Fibroblast of lung (primary cell): ENCODE measurements around the gene CLEC2A. TPM values are rescaled to one million over a fixed set of nuclear protein-coding genes. Genes with fewer than 3 reads are reported as not detected.

ENCODE experiments used
- DNase-seq, 2 donors: peaks; one replicate each; pipeline versions ENCODE4 v3.0.0 to v3.0.0-alpha.2; 2010; ENCODE audit warnings: low read depth in 2 of 2
- H2AFZ ChIP-seq: 2 replicates; pipeline ENCODE4 v1.5.1; 2012; ENCODE audit warnings: low read length, control low read depth, inconsistent platforms
- H3K27ac ChIP-seq: 2 replicates; pipeline ENCODE4 v1.5.1; 2011; ENCODE audit warnings: low read length, control low read depth; ENCODE audit not compliant: insufficient read depth
- H3K27me3 ChIP-seq: 2 replicates; pipeline ENCODE4 v1.5.1; 2011; ENCODE audit warnings: mild to moderate bottlenecking, low read length; ENCODE audit not compliant: control insufficient read depth, insufficient read depth
- H3K36me3 ChIP-seq: 2 replicates; pipeline ENCODE4 v1.5.1; 2011; ENCODE audit warnings: low read length; ENCODE audit not compliant: control insufficient read depth, insufficient read depth
- H3K4me1 ChIP-seq: 2 replicates; pipeline ENCODE4 v1.5.1; 2011; ENCODE audit warnings: low read length; ENCODE audit not compliant: control insufficient read depth, insufficient read depth; ENCODE audit errors: extremely low read depth
- H3K4me2 ChIP-seq: 2 replicates; pipeline ENCODE4 v1.5.1; 2011; ENCODE audit warnings: low read length, control low read depth; ENCODE audit not compliant: insufficient read depth; ENCODE audit errors: extremely low read depth
- H3K4me3 ChIP-seq, 4 experiments: fragments of 200-600 bp in 1 of 4; sonication (generic) in 1 of 4; replicated peaks in 1 of 4; 2 replicates each; pipeline ENCODE4 v1.5.1; 2011 to 2016; ENCODE audit warnings: low read length in 4 of 4, low read depth in 3 of 4, mild to moderate bottlenecking in 3 of 4, control low read depth in 2 of 4, inconsistent platforms in 1 of 4, mixed read lengths in 1 of 4; ENCODE audit not compliant: insufficient read depth in 1 of 4; ENCODE audit errors: control extremely low read depth in 1 of 4
- H3K79me2 ChIP-seq: 2 replicates; pipeline ENCODE4 v1.5.1; 2012; ENCODE audit warnings: mild to moderate bottlenecking, low read length, inconsistent platforms; ENCODE audit not compliant: control insufficient read depth, insufficient read depth
- H3K9ac ChIP-seq: 2 replicates; pipeline ENCODE4 v1.5.1; 2011; ENCODE audit warnings: mild to moderate bottlenecking, low read length, control low read depth; ENCODE audit not compliant: insufficient read depth
- H3K9me3 ChIP-seq: 2 replicates; pipeline ENCODE4 v1.5.1; 2012; ENCODE audit warnings: low read depth, low read length; ENCODE audit not compliant: control insufficient read depth, insufficient read depth
- H4K20me1 ChIP-seq: 2 replicates; pipeline ENCODE4 v1.5.1; 2011; ENCODE audit warnings: low read length; ENCODE audit not compliant: control insufficient read depth, insufficient read depth; ENCODE audit errors: extremely low read depth
- CTCF ChIP-seq, 2 donors: IDR thresholded peaks in 1 of 2; conservative IDR thresholded peaks in 1 of 2; 1 replicate in 1 of 2; 2 replicates in 1 of 2; pipeline ENCODE4 v1.5.1; 2011 to 2012; ENCODE audit warnings: low read length in 2 of 2, control low read depth in 1 of 2, inconsistent platforms in 1 of 2, low read depth in 1 of 2, mild to moderate bottlenecking in 1 of 2
- EZH2 ChIP-seq: IDR thresholded peaks from 2 replicates; pipeline ENCODE4 v1.5.1; 2012; ENCODE audit warnings: low read length, control low read depth, mild to moderate bottlenecking; ENCODE audit errors: missing control alignments
- polyA plus RNA-seq, 2 donors: library from polyadenylated mRNA; depleted of rRNA in 1 of 2; stranded (reverse) in 1 of 2; unstranded in 1 of 2; fragments of >200 nt; gene quantifications; 2 replicates each; pipeline ENCODE4 v1.2.1, GENCODE V29; 2011 to 2012; ENCODE audit warnings: missing spikeins in 1 of 2
- total RNA-seq: library from RNA; depleted of rRNA; stranded (reverse); fragments of >200 nt; gene quantifications from 2 replicates; pipeline ENCODE4 v1.2.1, GENCODE V29; 2014

Gene CLEC2A
- total and polyA plus RNA-seq, 2 donors (not counting 1 experiment from before 2014, with no cell fraction given) = not detected

GRCh38 chr12:9895215-9895971, 36.8 kb downstream of the CLEC2A start:
- Histone ChIP-seq H4K20me1 (no peaks in the 10 kb centered on the region), H3K4me2 (no peak overlapping the region), H3K79me2 (no peaks in the 10 kb centered on the region), H3K36me3 (no peaks in the 10 kb centered on the region), H3K27ac (no peak overlapping the region), H3K27me3 (no peaks in the 10 kb centered on the region), H3K9me3 (no peaks in the 10 kb centered on the region), H3K9ac (no peak overlapping the region), H2AFZ (no peak overlapping the region), H3K4me1 (no peaks in the 10 kb centered on the region), H3K4me3 (no peak overlapping the region)
- TF ChIP-seq CTCF (conservative IDR thresholded peaks at IDR 0.05 in 1 of 2, IDR thresholded peaks at IDR 0.05 in 1 of 2; ENCODE audit: low read depth in 1 of 2, low read length in 2 of 2) (no peak), EZH2 (no peak)
- no peak for DNase-seq

- TF ChIP-seq EZH2 (no peak), CTCF (conservative IDR thresholded peaks at IDR 0.05 in 1 of 2, IDR thresholded peaks at IDR 0.05 in 1 of 2; ENCODE audit: low read depth in 1 of 2, low read length in 2 of 2) (no peak)
- no peak overlapping the region for H2AFZ ChIP-seq
- no peak overlapping the region for H3K27ac ChIP-seq
- H3K79me2 ChIP-seq = no peaks in the 10 kb centered on the region
- no peaks in the 10 kb centered on the region for H3K27me3 ChIP-seq
- no peak overlapping the region for H3K9ac ChIP-seq
- H3K4me3 ChIP-seq = no peak overlapping the region
- no peaks in the 10 kb centered on the region for H3K4me1 ChIP-seq
- no peak for DNase-seq
- H3K9me3 ChIP-seq = no peaks in the 10 kb centered on the region
- H3K36me3 ChIP-seq = no peaks in the 10 kb centered on the region
- H4K20me1 ChIP-seq = no peaks in the 10 kb centered on the region
- no peak overlapping the region for H3K4me2 ChIP-seq
Measured at GRCh38 chr12:9888665-9889273, 43.4 kb downstream of the CLEC2A start.

GRCh38 chr12:9883175-9883574, 49.0 kb downstream of the CLEC2A start:
- Histone ChIP-seq H4K20me1 (no peaks in the 10 kb centered on the region), H3K36me3 (no peaks in the 10 kb centered on the region), H3K4me1 (no peaks in the 10 kb centered on the region), H3K9ac (no peak overlapping the region), H3K9me3 (no peaks in the 10 kb centered on the region), H3K27me3 (no peaks in the 10 kb centered on the region), H3K4me2 (no peak overlapping the region), H3K4me3 (no peak overlapping the region), H2AFZ (no peak overlapping the region), H3K79me2 (no peaks in the 10 kb centered on the region), H3K27ac (no peak overlapping the region)
- peak in 1 of 2 donors; percentile 13 for DNase-seq
- TF ChIP-seq EZH2 (no peak), CTCF (conservative IDR thresholded peaks at IDR 0.05 in 1 of 2, IDR thresholded peaks at IDR 0.05 in 1 of 2; ENCODE audit: low read depth in 1 of 2, low read length in 2 of 2) (no peak)
